Prostate gland (tissue), 2 donors: ENCODE data around the gene C1orf232. TPM values are rescaled to one million over a fixed set of nuclear protein-coding genes. Genes with fewer than 3 reads are reported as not detected.

Experiments
- DNase-seq: peaks from one replicate; pipeline ENCODE4 v3.0.0-alpha.2; 2019; ENCODE audit warnings: low spot score
- H3K27ac ChIP-seq, 2 donors: fragments of 200-600 bp; sonication (generic); 2 replicates each; pipeline ENCODE4 v1.5.1; 2017 to 2019
- H3K27me3 ChIP-seq: fragments of 200-600 bp; sonication (generic); replicated peaks from 2 replicates; pipeline ENCODE4 v1.5.1; 2019; ENCODE audit not compliant: insufficient read depth
- H3K36me3 ChIP-seq, 2 donors: fragments of 200-600 bp; sonication (generic); 1 replicate in 1 of 2; 2 replicates in 1 of 2; pipeline versions ENCODE4 v1.5.1 to v1.8.1; 2017 to 2019
- H3K4me1 ChIP-seq: fragments of 200-600 bp; sonication (generic); replicated peaks from 2 replicates; pipeline ENCODE4 v1.5.1; 2019
- H3K4me3 ChIP-seq, 2 donors: fragments of 200-600 bp; sonication (generic); 2 replicates each; pipeline ENCODE4 v1.5.1; 2017 to 2019
- H3K9me3 ChIP-seq: fragments of 200-600 bp; sonication (generic); 2 replicates; pipeline ENCODE4 v1.5.1; 2017
- POLR2A ChIP-seq: fragments of 450-650 bp; IDR thresholded peaks from one replicate; pipeline ENCODE4 v1.6.1; 2016; ENCODE audit warnings: antibody characterized with exemption, mild to moderate bottlenecking
- POLR2AphosphoS5 ChIP-seq: sonication (generic); formaldehyde crosslinking; IDR thresholded peaks from one replicate; pipeline ENCODE4 v1.6.1; 2017; ENCODE audit warnings: antibody characterized with exemption
- whole genome bisulfite sequencing: methylation state at CpG from one replicate; pipeline ENCODE4 v1.1.5; 2018; 5-methylcytosine and 5-hydroxymethylcytosine counted together
- intact Hi-C: fragments of 100-400 bp; cut with DNase I; formaldehyde crosslinking; loops from one replicate; pipeline ENCODE4 v1.14.2; 2022
- total RNA-seq, 2 donors: library from RNA; depleted of rRNA; stranded (reverse); fragments of >200 nt; gene quantifications; one replicate each; pipeline ENCODE4 v1.1.0, GENCODE V29; 2016
- TF ChIP-seq, protein P1 (sequence below), 4 experiments: fragments of 200-600 bp in 2 of 4; fragments of 450-650 bp in 2 of 4; sonication (generic) in 2 of 4; IDR thresholded peaks; 1 replicate in 3 of 4; 2 replicates in 1 of 4; pipeline ENCODE4 v1.5.1; 2016 to 2019; ENCODE audit warnings: antibody characterized with exemption in 4 of 4, mild to moderate bottlenecking in 2 of 4, moderate library complexity in 2 of 4

The C1orf232 gene
- total RNA-seq, 2 donors from 2014 or later: not detected

DNA sequence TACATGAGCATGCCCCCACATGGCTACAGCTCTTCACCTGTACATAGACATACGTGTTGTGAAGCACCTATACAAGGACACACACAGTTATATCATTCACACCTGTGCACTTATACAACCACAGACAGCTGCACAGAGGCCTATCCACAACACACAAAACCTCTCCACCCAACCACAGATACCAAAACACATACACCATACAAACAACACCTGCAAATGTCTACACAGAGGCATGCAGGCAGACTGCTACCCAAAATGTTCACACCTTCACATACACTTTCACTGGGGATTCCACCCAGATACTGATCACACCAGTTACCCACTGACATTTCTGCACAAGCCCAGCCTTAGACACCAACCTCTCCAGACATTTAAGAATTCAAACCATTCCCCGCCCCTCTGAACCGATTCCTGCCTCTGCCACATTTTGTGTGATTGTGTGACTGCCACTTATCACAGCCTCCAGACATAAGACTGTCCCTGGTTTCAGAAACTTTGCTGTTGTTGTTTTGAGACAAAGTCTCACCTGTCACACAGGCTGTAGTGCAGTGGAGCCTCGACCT, 2.0 kb downstream of the C1orf232 start:
- intact Hi-C loops: loop anchor here (5.0 kb wide), 1 partner anchor 156 kb away; no protein-coding TSS in a partner anchor
- Histone ChIP-seq H3K4me1 (no peaks in the 10 kb centered on the region), H3K27ac (no peak overlapping the region), H3K36me3 (no peaks in the 10 kb centered on the region), H3K27me3 (no peaks in the 10 kb centered on the region), H3K9me3 (no peaks in the 10 kb centered on the region), H3K4me3 (no peak overlapping the region)
- no peak for DNase-seq
- 75% methylated on average over 4 of the region's 4 CpGs for WGBS
- no peak for TF ChIP-seq POLR2A
- TF ChIP-seq POLR2AphosphoS5: no peak
- TF ChIP-seq, protein P1, sequence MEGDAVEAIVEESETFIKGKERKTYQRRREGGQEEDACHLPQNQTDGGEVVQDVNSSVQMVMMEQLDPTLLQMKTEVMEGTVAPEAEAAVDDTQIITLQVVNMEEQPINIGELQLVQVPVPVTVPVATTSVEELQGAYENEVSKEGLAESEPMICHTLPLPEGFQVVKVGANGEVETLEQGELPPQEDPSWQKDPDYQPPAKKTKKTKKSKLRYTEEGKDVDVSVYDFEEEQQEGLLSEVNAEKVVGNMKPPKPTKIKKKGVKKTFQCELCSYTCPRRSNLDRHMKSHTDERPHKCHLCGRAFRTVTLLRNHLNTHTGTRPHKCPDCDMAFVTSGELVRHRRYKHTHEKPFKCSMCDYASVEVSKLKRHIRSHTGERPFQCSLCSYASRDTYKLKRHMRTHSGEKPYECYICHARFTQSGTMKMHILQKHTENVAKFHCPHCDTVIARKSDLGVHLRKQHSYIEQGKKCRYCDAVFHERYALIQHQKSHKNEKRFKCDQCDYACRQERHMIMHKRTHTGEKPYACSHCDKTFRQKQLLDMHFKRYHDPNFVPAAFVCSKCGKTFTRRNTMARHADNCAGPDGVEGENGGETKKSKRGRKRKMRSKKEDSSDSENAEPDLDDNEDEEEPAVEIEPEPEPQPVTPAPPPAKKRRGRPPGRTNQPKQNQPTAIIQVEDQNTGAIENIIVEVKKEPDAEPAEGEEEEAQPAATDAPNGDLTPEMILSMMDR (IDR thresholded peaks at IDR 0.05): no peak

DNA sequence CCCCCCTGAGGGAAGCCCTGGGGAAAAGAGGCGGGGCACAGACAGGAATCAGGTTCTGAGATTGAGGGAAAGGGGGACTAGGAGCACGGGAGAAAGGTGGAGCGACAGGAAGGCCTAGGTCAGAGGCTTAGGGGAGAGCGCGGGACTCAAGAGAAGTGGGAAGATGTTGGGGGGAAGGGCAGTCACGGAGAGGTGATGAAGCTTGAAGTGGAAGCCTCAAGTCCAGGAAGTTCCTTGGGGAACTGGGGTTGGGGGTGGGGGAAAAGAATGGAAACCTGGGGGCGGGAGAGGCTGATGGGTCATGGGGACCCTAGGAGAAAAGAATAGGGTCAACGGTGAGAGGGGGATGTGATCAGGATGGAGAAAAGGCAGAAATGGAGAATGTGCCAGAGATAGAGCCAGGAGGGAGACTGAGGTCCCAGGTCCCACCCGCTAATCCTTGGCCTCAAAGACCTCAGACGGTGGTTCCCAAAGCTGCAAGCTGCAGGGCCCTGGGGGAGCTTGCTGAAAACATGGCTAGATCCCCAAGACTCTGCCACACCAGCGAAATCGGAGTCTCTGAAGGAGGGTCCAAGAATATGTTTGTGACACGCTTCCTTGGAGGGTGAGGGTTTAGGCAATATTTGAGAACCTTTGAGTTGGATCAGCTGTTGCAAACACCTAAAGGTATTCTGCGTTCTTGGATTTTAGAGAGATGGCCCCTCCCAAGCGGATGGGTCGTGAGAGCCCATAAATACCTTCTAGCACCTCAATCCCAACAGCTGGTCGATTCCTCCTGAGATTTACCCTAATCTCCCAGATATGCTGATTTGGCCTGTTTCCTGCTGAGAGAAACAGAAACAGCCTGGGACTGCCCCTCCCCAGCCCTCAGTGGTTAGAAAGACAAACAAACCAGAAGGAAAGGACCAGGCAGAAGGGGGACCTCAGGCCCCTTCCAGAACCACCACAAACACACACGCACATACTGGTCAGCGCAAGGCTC, 3.6 kb downstream of the C1orf232 start:
- DNase-seq: no peak
- no peak overlapping the region for H3K4me3 ChIP-seq
- H3K4me1 ChIP-seq: peaks cover 4% of the 10 kb centered on the region
- no peaks in the 10 kb centered on the region for H3K36me3 ChIP-seq
- no peak overlapping the region for H3K27ac ChIP-seq
- no peak for TF ChIP-seq POLR2A
- TF ChIP-seq POLR2AphosphoS5: no peak
- TF ChIP-seq, protein P1 (IDR thresholded peaks at IDR 0.05): no peak
- WGBS: 71% methylated on average over 19 of the region's 19 CpGs
- intact Hi-C loops: loop anchor here (5.0 kb wide), 2 partner anchors 63 to 157 kb away; no protein-coding TSS in a partner anchor
- no peaks in the 10 kb centered on the region for H3K9me3 ChIP-seq
- H3K27me3 ChIP-seq: no peaks in the 10 kb centered on the region

DNA sequence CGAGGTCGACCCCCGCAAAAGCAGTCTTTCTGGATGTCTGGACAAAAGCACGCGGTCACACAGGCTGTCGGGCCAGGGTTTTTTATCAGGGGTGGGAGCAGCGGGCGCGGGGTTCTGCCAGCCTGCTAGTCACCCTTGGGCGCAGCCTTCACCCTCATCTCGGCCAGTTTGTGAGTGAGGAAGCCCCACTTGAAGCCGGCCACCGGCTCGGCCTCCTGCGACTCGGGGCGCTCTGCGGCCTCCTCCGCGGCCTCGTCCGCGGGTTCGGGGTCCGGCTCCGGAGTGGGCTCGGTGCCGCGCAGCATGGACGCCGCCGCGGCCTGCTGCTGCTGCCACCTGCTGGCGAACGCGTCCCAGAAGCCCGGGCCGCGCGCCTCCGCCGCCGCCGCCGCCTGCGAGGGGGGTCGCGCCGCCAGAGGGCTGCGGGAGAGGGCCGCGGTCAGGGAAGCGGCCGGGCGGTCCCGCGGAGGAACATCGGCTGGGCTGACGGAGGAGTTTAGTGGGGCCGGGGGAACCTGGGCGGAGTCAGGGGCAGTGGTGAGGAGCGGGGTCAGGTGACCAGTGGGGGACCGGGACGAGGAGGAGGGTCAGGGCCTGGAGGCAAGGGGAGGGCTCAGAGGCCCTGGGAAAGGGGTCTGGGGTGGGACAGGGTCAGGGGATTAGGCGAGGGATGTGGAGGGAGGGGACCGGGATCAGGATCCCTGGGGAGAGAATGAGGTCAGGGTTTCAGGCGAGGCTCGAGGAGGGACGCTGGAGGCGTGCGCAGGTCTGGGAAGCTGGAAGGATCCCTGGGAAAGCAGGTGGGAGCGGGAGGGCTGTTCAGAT, 4.5 kb downstream of the C1orf232 start:
- Histone ChIP-seq H3K27me3 (no peaks in the 10 kb centered on the region), H3K36me3 (no peaks in the 10 kb centered on the region), H3K4me3 (peak overlapping the region; percentile 26 to 31), H3K4me1 (peaks cover 4% of the 10 kb centered on the region), H3K9me3 (no peaks in the 10 kb centered on the region), H3K27ac (no peak overlapping the region)
- 19% methylated on average over 40 of the region's 72 CpGs for WGBS
- intact Hi-C loops: loop anchor here (5.0 kb wide), 1 partner anchor 62 kb away; no protein-coding TSS in a partner anchor
- DNase-seq: no peak
- TF ChIP-seq, protein P1 (IDR thresholded peaks at IDR 0.05): peak; percentile 40 to 83 (median 50)
- TF ChIP-seq POLR2A (no peak), POLR2AphosphoS5 (no peak)

DNA sequence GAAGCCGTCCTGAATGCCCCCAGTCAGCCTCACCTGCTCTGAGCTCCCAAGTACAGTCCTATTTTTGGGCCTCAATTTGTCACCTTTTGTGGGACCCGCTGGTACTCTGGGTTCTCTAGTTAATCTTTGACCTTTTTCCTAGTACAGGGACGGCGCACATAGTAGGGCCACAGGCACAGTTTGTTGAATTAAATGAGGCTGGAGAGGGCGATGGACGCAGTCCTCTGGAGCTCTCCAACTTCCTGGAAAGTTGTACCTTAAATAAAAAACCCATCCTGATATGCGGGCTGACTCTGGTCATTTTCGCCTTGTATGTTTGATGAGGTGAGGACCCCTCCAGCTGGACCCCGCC, 5.1 kb downstream of the C1orf232 start:
- no peaks in the 10 kb centered on the region for H3K36me3 ChIP-seq
- no peaks in the 10 kb centered on the region for H3K27me3 ChIP-seq
- intact Hi-C loops: loop anchor here (5.0 kb wide), 1 partner anchor 61 kb away; no protein-coding TSS in a partner anchor
- peaks cover 4% of the 10 kb centered on the region for H3K4me1 ChIP-seq
- no peak for TF ChIP-seq POLR2AphosphoS5
- TF ChIP-seq, protein P1 (IDR thresholded peaks at IDR 0.05): no peak
- no peak for TF ChIP-seq POLR2A
- WGBS: 67% methylated on average over 9 of the region's 9 CpGs
- H3K27ac ChIP-seq: no peak overlapping the region
- H3K9me3 ChIP-seq: no peaks in the 10 kb centered on the region
- no peak for DNase-seq
- H3K4me3 ChIP-seq: peak overlapping the region in 1 of 2 donors; percentile 31
